Large intestine (tissue), 3 donors: ENCODE results near the gene KCNMB1. TPM values are rescaled to one million over a fixed set of nuclear protein-coding genes. Genes with fewer than 3 reads are reported as not detected.
A peak's percentile ranks its signal among the peaks of the same experiment; 100 is the strongest.

Experiments used
- DNase-seq, 2 donors: peaks; one replicate each; pipeline versions ENCODE4 v3.0.0 to v3.0.0-alpha.2; 2013
- H3K27ac ChIP-seq: one replicate; pipeline ENCODE4 v1.5.1; 2013; ENCODE audit warnings: low read length
- H3K27me3 ChIP-seq: 2 replicates; pipeline ENCODE4 v1.6.1; 2013; ENCODE audit warnings: low read length; ENCODE audit not compliant: control insufficient read depth, insufficient read depth
- H3K36me3 ChIP-seq: 2 replicates; pipeline ENCODE4 v1.6.1; 2013; ENCODE audit warnings: low read length; ENCODE audit not compliant: control insufficient read depth, insufficient read depth
- H3K4me1 ChIP-seq: one replicate; pipeline ENCODE4 v1.6.1; 2013; ENCODE audit warnings: low read length; ENCODE audit not compliant: control insufficient read depth, insufficient read depth
- H3K4me3 ChIP-seq: one replicate; pipeline ENCODE4 v1.5.1; 2013; ENCODE audit warnings: low read length
- H3K9me3 ChIP-seq: one replicate; pipeline ENCODE4 v1.6.1; 2013; ENCODE audit warnings: mild to moderate bottlenecking, low read depth, low read length, moderate library complexity; ENCODE audit not compliant: control insufficient read depth
- WGBS: methylation state at CpG from one replicate; pipeline ENCODE4 v1.1.5; 2013; ENCODE audit warnings: low lambda C conversion rate; ENCODE audit not compliant: insufficient coverage; 5-methylcytosine and 5-hydroxymethylcytosine counted together
- polyA plus RNA-seq: library from polyadenylated mRNA; unstranded; fragments of 120-200 nt; gene quantifications from one replicate; pipeline ENCODE4 v1.2.1, GENCODE V29; 2013

The KCNMB1 gene
- polyA plus RNA-seq, 1 donor, result 6.5 TPM

DNA sequence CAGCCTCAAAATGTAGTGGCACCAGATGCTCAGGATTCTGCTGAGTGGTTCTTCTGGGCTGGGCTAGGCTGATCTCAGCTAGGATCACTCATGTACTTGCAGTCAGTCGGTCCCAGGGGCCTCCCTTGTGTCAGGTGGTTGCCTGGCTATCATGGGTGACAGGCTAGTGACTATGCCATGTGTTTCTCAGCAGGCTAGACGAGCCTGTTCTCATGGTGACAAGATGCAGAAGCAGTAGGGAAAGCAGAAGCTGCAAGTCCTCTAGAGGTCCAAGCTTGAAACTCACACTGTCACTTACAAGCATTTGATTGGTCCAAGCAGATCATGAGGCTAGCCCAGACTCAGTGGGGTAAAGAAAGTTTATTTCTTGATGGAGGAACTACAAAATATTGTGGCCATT lies 15.2 kb upstream of the KCNMB1 start:
- H3K27me3 ChIP-seq, result no peaks in the 10 kb centered on the region
- no CpG with 5 or more reads among the region's 2 CpGs for WGBS
- peaks cover 3% of the 10 kb centered on the region for H3K9me3 ChIP-seq
- H3K4me1 ChIP-seq, result no peaks in the 10 kb centered on the region
- H3K36me3 ChIP-seq, result no peaks in the 10 kb centered on the region
- H3K27ac ChIP-seq, result no peak overlapping the region
- no peak for DNase-seq
- H3K4me3 ChIP-seq, result no peak overlapping the region

GRCh38 chr5:170403675-170404074 lies 14.5 kb upstream of the KCNMB1 start:
- no peak overlapping the region for H3K4me3 ChIP-seq
- H3K27me3 ChIP-seq, result peaks cover 1% of the 10 kb centered on the region
- no peak overlapping the region for H3K27ac ChIP-seq
- no peaks in the 10 kb centered on the region for H3K36me3 ChIP-seq
- no peaks in the 10 kb centered on the region for H3K4me1 ChIP-seq
- WGBS, result no CpG with 5 or more reads among the region's 4 CpGs
- H3K9me3 ChIP-seq, result peaks cover 3% of the 10 kb centered on the region
- no peak for DNase-seq

DNA sequence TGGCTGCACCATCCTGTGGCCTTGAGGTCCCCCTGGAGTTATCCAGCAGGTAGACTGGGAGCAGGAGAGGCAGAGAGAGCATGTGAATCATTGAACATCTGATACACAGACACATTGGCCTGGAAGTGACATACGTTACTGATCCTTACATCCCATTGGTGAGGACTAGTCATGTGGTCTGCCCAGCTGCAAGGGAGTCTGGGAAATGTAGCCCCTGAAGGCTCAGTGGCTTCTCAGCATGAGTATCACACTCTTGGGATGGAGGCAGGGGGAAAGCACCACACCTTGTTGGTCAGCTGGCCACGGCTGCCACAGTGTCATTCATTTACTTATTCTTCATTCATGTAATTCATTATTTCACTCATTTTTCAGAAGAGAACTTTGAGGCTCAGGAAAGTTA lies 13.3 kb upstream of the KCNMB1 start:
- no peaks in the 10 kb centered on the region for H3K36me3 ChIP-seq
- no peaks in the 10 kb centered on the region for H3K4me1 ChIP-seq
- DNase-seq, result no peak
- H3K27me3 ChIP-seq, result peaks cover 4% of the 10 kb centered on the region
- no CpG with 5 or more reads among the region's 2 CpGs for WGBS
- no peak overlapping the region for H3K27ac ChIP-seq
- H3K4me3 ChIP-seq, result no peak overlapping the region
- H3K9me3 ChIP-seq, result peaks cover 3% of the 10 kb centered on the region

DNA sequence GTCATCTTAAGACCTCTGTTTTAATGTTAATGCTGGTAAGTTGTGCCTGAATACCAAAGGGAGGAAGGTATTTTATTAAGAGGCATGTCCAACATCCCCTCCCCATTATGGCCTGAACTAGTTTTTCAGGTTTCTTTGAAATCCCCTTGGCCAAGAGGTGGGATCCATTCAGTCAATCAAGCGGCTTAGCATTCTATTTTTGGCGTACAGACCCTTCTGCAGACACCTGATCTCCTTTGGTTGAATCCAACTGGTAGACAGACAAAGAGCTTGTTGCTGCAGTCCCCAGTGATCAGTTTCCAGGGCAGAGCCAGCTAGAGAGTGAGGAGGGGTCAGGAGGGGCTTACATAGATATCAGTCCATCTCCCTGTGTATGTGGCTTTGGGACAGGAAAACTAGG lies 7.9 kb upstream of the KCNMB1 start:
- no CpG with 5 or more reads among the region's 2 CpGs for WGBS
- H3K36me3 ChIP-seq, result no peaks in the 10 kb centered on the region

GRCh38 chr5:170393958-170394357 lies 4.8 kb upstream of the KCNMB1 start:
- H3K27ac ChIP-seq, result no peak overlapping the region
- H3K27me3 ChIP-seq, result peaks cover 10% of the 10 kb centered on the region
- no peak overlapping the region for H3K4me3 ChIP-seq
- H3K9me3 ChIP-seq, result no peaks in the 10 kb centered on the region
- no peaks in the 10 kb centered on the region for H3K4me1 ChIP-seq
- DNase-seq, result no peak
- no CpG with 5 or more reads among the region's 8 CpGs for WGBS
- H3K36me3 ChIP-seq, result no peaks in the 10 kb centered on the region

More for the DNA sequence above, 7.9 kb upstream of the KCNMB1 start:
- DNase-seq, result no peak
- Histone ChIP-seq H3K9me3 (peaks cover 3% of the 10 kb centered on the region), H3K27me3 (peaks cover 9% of the 10 kb centered on the region), H3K4me3 (no peak overlapping the region), H3K4me1 (no peaks in the 10 kb centered on the region), H3K27ac (no peak overlapping the region)

- no peak overlapping the region for H3K4me3 ChIP-seq
- no peaks in the 10 kb centered on the region for H3K9me3 ChIP-seq
- H3K4me1 ChIP-seq, result no peaks in the 10 kb centered on the region
- H3K27ac ChIP-seq, result no peak overlapping the region
- 63% methylated on average over 1 of the region's 6 CpGs for WGBS
- peaks cover 8% of the 10 kb centered on the region for H3K27me3 ChIP-seq
- DNase-seq, result no peak
- H3K36me3 ChIP-seq, result no peaks in the 10 kb centered on the region
Measured at GRCh38 chr5:170393235-170393634, 4.1 kb upstream of the KCNMB1 start.

GRCh38 chr5:170390472-170390871 lies 1.3 kb upstream of the KCNMB1 start:
- Histone ChIP-seq H3K27me3 (peaks cover 3% of the 10 kb centered on the region), H3K4me1 (no peaks in the 10 kb centered on the region), H3K27ac (no peak overlapping the region), H3K4me3 (no peak overlapping the region), H3K36me3 (no peaks in the 10 kb centered on the region), H3K9me3 (no peaks in the 10 kb centered on the region)
- no CpG with 5 or more reads among the region's 5 CpGs for WGBS
- DNase-seq, result no peak

- Histone ChIP-seq H3K9me3 (no peaks in the 10 kb centered on the region), H3K27me3 (peaks cover 3% of the 10 kb centered on the region), H3K27ac (peak overlapping the region; percentile 59), H3K4me3 (peak overlapping the region; percentile 13), H3K4me1 (no peaks in the 10 kb centered on the region), H3K36me3 (no peaks in the 10 kb centered on the region)
- no peak for DNase-seq
- 91% methylated on average over 2 of the region's 4 CpGs for WGBS
Measured at GRCh38 chr5:170389550-170389892, 354 bp upstream of the KCNMB1 start.

DNA sequence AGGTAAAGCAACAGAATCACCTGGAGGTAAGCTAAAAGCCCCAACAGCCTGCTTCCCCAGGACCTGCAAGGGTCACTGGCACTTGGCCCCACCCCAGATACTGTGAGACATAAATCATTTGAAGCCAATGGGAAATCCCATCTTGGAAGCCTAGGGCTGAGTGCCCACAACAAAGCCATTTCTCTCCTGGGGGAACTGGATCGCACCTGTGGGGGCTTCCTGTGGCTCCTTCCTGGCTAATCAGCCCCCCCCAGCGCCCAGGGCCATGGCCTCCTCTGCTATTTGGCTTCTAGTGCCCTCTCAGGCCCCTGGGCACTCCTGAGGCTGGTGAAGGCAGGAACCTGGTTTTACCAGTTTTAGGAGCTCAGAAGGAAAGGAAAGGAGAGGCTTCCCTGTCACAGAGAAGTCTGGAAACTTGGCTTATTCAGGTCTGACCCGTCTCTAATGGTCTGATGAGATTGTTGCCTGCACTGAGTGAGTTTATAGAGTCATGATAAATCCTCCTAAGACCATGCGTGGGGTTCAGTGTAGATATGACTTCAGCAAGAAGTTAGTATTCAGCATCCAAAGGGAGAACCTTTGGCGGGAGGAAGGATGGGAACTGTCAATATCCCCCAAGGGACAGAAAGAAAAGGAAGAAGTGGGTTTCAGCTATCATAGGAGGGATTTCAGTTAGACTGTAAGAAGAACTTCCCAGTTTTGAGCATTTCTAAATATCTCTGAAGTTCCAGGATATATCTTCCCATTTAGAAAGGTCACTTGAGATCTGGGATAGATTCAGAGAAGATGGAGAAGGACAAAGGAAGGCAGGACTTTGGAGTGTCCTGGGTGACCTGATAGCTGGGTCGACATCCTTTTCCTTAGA lies 1.2 kb downstream of the KCNMB1 start:
- H3K36me3 ChIP-seq, result no peaks in the 10 kb centered on the region
- H3K4me1 ChIP-seq, result no peaks in the 10 kb centered on the region
- no peak for DNase-seq
- no peak overlapping the region for H3K27ac ChIP-seq
- no peaks in the 10 kb centered on the region for H3K9me3 ChIP-seq
- peak overlapping the region; percentile 39 for H3K4me3 ChIP-seq
- WGBS, result no CpG with 5 or more reads among the region's 6 CpGs
- H3K27me3 ChIP-seq, result peaks cover 3% of the 10 kb centered on the region

DNA sequence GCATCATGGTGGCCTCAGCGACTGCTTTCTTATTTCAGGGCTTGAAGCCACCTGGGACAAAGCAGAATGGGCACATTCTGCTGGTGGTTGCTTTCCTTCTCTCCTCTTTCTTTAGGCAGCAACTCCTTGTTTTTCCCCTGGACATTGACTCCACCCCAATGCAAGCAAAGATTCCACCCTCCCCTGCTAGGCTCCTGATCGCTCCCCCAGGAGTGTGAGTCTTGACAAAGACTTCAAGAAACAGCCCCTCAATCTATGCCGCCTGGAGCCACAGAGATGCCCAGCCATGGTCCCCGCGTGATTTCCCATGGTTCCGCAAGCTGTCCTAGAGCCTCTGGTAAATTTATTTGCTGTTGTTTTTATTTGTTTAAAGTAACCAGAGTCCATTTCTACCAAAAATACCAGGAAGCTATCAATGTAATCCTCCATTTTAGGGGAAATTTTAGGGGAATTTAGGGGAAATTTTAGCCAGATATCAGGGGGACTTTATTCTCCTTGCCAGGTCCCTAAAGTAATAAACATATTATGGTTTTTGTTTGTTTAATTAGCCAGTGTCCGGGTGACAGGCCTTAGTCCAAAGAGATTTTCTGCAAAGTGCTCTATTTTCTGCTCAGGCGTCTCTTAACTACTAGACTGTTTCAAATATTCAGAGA lies 2.3 kb downstream of the KCNMB1 start:
- WGBS, result 74% methylated on average over 4 of the region's 8 CpGs
- H3K27ac ChIP-seq, result no peak overlapping the region
- DNase-seq, result no peak
- H3K4me3 ChIP-seq, result no peak overlapping the region
- H3K36me3 ChIP-seq, result no peaks in the 10 kb centered on the region
- H3K9me3 ChIP-seq, result no peaks in the 10 kb centered on the region
- no peaks in the 10 kb centered on the region for H3K4me1 ChIP-seq
- H3K27me3 ChIP-seq, result peaks cover 3% of the 10 kb centered on the region
